HFFc6 (cell line): ENCODE results near the gene UBE4A. TPM values are rescaled to one million over a fixed set of nuclear protein-coding genes. Genes with fewer than 3 reads are reported as not detected.
A peak's percentile ranks its signal among the peaks of the same experiment; 100 is the strongest.

Source experiments
- DNase-seq: peaks from one replicate; pipeline ENCODE4 v3.0.0-alpha.2; 2018
- H3K27ac Mint-ChIP-seq: 2 replicates; pipeline ENCODE4 v1.8.0; 2020; ENCODE audit warnings: mild to moderate bottlenecking, mixed read lengths
- H3K27me3 Mint-ChIP-seq: 2 replicates; pipeline ENCODE4 v1.8.0; 2021; ENCODE audit warnings: mild to moderate bottlenecking, moderate library complexity, mixed read lengths; ENCODE audit not compliant: insufficient read depth
- H3K36me3 Mint-ChIP-seq: 2 replicates; pipeline ENCODE4 v1.8.0; 2021; ENCODE audit warnings: low read depth, mixed read lengths
- H3K4me1 Mint-ChIP-seq: 2 replicates; pipeline ENCODE4 v1.8.0; 2020; ENCODE audit warnings: low read depth, mixed read lengths
- H3K4me3 Mint-ChIP-seq: 2 replicates; pipeline ENCODE4 v1.8.0; 2020; ENCODE audit warnings: mild to moderate bottlenecking, moderate library complexity, mixed read lengths
- H3K9me3 Mint-ChIP-seq: 2 replicates; pipeline ENCODE4 v1.8.0; 2020; ENCODE audit warnings: mild to moderate bottlenecking, mixed read lengths
- CTCF ChIP-seq: fragments of 200-600 bp; sonication (generic); IDR thresholded peaks from 2 replicates; pipeline ENCODE4 v1.5.0; 2021; ENCODE audit warnings: antibody characterized with exemption, mild to moderate bottlenecking
- total RNA-seq, 6 experiments: library from RNA; stranded (reverse); fragmentation: NEBNext Ultra II Directional; extraction: Animal tissue kit (Norgen Biotek cat#: 25700); gene quantifications; 2 replicates in 1 of 6; 3 replicates in 5 of 6; pipeline ENCODE4 v1.2.3, GENCODE V29; 2021

Gene UBE4A
- total RNA-seq, 6 experiments from 2014 or later: 46.2 to 62.7 (median 54.1) TPM

- TF ChIP-seq CTCF: peak; percentile 86
- Mint-ChIP-seq H3K4me1 (peaks cover 8% of the 10 kb centered on the region), H3K36me3 (no peaks in the 10 kb centered on the region), H3K4me3 (no peak overlapping the region), H3K27me3 (peaks cover 12% of the 10 kb centered on the region; the same call in 1 of the 2 replicates), H3K9me3 (no peaks in the 10 kb centered on the region), H3K27ac (no peak overlapping the region)
- DNase-seq: peak; percentile 8
These were observed 6.2 kb upstream of the UBE4A start for GRCh38 chr11:118353084-118353710.

- no peak for DNase-seq
- no peak for TF ChIP-seq CTCF
- Mint-ChIP-seq H3K4me1 (peaks cover 42% of the 10 kb centered on the region), H3K4me3 (peak overlapping the region; percentile 1; the same call in 1 of the 2 replicates), H3K27me3 (no peaks in the 10 kb centered on the region; the same call in 1 of the 2 replicates), H3K9me3 (peaks cover 9% of the 10 kb centered on the region), H3K27ac (no peak overlapping the region), H3K36me3 (peaks cover 12% of the 10 kb centered on the region)
These were observed 1.3 kb upstream of the UBE4A start for GRCh38 chr11:118358071-118358470.

- DNase-seq: no peak
- H3K27me3 Mint-ChIP-seq: no peaks in the 10 kb centered on the region
- H3K4me3 Mint-ChIP-seq: no peak overlapping the region
- peaks cover 15% of the 10 kb centered on the region for H3K4me1 Mint-ChIP-seq
- no peak for TF ChIP-seq CTCF
- no peaks in the 10 kb centered on the region for H3K9me3 Mint-ChIP-seq
- H3K27ac Mint-ChIP-seq: no peak overlapping the region
- 0 out of 2 replicates have a peak, but pooled peaks cover 5% of the 10 kb centered on the region for H3K36me3 Mint-ChIP-seq
These were observed 5.7 kb downstream of the UBE4A start for GRCh38 chr11:118364956-118365615.

- H3K9me3 Mint-ChIP-seq: no peaks in the 10 kb centered on the region
- no peak overlapping the region for H3K4me3 Mint-ChIP-seq
- TF ChIP-seq CTCF: no peak
- H3K27ac Mint-ChIP-seq: no peak overlapping the region
- H3K36me3 Mint-ChIP-seq: peaks cover 12% of the 10 kb centered on the region; the same call in 1 of the 2 replicates
- H3K4me1 Mint-ChIP-seq: peaks cover 8% of the 10 kb centered on the region
- no peak for DNase-seq
- H3K27me3 Mint-ChIP-seq: no peaks in the 10 kb centered on the region; the same call in 1 of the 2 replicates
These were observed 6.9 kb downstream of the UBE4A start for GRCh38 chr11:118366287-118366686.

DNA sequence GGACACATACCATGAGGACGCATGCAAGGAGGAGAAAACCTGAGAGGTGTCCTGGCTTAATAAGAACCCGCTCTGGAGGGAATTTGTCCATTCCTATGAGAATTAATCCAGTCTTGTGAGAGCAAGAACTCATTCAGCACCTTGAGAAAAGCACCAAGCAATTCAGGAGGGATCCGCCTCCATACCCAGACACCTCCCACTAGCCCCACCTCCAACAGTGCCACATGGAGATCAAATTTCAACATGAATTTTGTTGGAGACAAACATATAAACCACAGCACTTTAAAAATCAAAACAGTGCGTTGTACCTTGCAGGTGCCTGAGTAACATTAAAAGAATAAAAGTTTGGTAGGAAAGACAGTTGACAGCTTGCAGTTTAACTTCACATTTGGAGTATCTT lies 11.4 kb downstream of the UBE4A start:
- Mint-ChIP-seq H3K4me3 (no peak overlapping the region), H3K27me3 (no peaks in the 10 kb centered on the region; the same call in 1 of the 2 replicates), H3K9me3 (no peaks in the 10 kb centered on the region), H3K4me1 (no peaks in the 10 kb centered on the region), H3K36me3 (peaks cover 32% of the 10 kb centered on the region), H3K27ac (no peak overlapping the region)
- no peak for TF ChIP-seq CTCF
- no peak for DNase-seq
